NCI-H524 treated with DMSO at 0.1 percent for 48 hours (cell line): ENCODE data around the gene SRPK2.
"Not testable (repeated sequence)": the region's sequence is repeated elsewhere in the genome, so short reads cannot be mapped to it uniquely, and the experiment has no call there.

ENCODE experiments used
- DNase-seq: peaks from one replicate; lab custom pipeline; 2025; lab: John Stamatoyannopoulos, UW

Gene SRPK2

GRCh38 chr7:105304040-105304895, 84.5 kb downstream of the SRPK2 start:
- no peak for DNase-seq

- not testable (repeated sequence) for DNase-seq
Observed at GRCh38 chr7:105300587-105300986, 88.1 kb downstream of the SRPK2 start.

GRCh38 chr7:105298439-105298894, 90.3 kb downstream of the SRPK2 start:
- DNase-seq = no peak

DNA sequence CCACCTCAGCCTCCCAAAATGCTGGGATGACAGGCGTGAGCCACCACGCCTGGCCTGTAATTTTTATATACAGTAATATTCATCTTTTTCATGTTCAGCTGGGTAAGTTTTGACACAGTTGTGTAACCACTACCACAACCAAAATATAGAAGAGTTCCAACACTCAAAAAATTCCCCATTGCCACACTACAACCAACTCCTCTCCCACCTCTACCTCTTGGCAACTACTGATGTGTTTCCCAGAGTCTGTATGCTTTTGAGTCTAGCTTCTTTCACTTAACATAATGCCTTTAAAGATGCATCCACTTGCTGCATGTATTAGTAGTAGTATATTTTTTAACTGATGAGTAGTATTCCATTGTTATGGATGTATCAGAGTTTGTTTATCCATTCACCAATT, 90.7 kb downstream of the SRPK2 start:
- no peak for DNase-seq

GRCh38 chr7:105297309-105297708, 91.4 kb downstream of the SRPK2 start:
- no peak for DNase-seq

- DNase-seq = no peak
Observed at GRCh38 chr7:105296491-105296890, 92.2 kb downstream of the SRPK2 start.

- no peak for DNase-seq
Observed at GRCh38 chr7:105295596-105296352, 92.9 kb downstream of the SRPK2 start.

- not testable (repeated sequence) for DNase-seq
Observed at GRCh38 chr7:105294482-105294881, 94.2 kb downstream of the SRPK2 start.

GRCh38 chr7:105289704-105290103, 99.0 kb downstream of the SRPK2 start:
- no peak for DNase-seq

GRCh38 chr7:105286441-105286840, 102.3 kb downstream of the SRPK2 start:
- no peak for DNase-seq

- no peak for DNase-seq
Observed at GRCh38 chr7:105285118-105285874, 103.4 kb downstream of the SRPK2 start.

GRCh38 chr7:105284014-105284413, 104.7 kb downstream of the SRPK2 start:
- DNase-seq = no peak

GRCh38 chr7:105281966-105282365, 106.8 kb downstream of the SRPK2 start:
- no peak for DNase-seq

DNA sequence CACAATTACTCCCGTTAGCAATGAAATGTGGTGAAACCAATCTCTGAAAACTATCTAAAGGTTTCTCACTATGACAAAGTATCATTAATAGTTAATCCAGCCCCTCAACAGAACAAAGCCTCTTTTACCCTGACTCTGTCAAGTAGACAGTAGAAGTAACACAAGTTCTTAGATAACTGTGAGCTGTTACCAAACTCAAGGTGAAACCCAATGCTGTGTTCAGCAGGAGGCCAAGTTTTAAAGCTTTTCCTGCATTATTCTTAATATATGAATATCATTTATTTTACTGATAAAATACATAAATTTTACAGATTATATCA, 109.1 kb downstream of the SRPK2 start:
- DNase-seq = no peak

DNA sequence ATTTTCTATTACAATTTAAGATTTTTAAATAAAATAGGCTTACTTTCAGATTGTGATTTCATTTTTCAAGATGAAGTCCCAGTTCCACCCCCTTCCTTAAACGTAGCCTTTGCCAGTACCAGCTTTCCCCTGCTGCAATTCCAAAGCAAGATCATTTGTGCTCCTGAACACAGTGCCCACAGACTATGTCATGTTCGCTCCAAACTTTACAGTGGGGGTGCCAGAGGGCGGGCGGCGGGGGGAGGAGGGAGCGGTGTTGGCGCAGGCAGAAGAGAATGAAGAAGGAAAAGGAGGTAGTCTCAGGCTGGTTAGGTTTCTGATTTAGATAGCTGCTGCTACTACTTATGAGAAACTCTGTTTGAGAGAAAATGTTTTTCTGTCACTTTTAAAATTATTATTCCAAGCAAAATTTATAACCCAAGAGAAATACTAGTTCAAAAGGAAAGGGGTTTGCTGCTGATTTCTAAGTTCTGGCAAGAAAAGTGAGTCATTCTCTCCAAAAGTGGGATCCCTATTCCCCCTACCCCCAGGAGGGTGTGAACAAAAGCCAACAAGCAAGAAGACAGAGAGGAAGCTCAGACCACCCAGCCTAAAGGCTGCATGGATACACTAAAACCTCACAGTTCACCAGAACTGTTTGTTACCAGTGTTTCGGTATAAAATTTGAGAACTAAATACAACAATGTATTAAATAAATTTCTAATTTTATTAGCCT, 109.6 kb downstream of the SRPK2 start:
- DNase-seq = no peak

- no peak for DNase-seq
Observed at GRCh38 chr7:105278565-105278964, 110.2 kb downstream of the SRPK2 start.

GRCh38 chr7:105277341-105277740, 111.4 kb downstream of the SRPK2 start:
- no peak for DNase-seq

- DNase-seq = no peak
Observed at GRCh38 chr7:105270117-105270516, 118.6 kb downstream of the SRPK2 start.

- DNase-seq = no peak
Observed at GRCh38 chr7:105269397-105269796, 119.3 kb downstream of the SRPK2 start.

GRCh38 chr7:105268511-105269392, 120.0 kb downstream of the SRPK2 start:
- peak; percentile 18 for DNase-seq

DNA sequence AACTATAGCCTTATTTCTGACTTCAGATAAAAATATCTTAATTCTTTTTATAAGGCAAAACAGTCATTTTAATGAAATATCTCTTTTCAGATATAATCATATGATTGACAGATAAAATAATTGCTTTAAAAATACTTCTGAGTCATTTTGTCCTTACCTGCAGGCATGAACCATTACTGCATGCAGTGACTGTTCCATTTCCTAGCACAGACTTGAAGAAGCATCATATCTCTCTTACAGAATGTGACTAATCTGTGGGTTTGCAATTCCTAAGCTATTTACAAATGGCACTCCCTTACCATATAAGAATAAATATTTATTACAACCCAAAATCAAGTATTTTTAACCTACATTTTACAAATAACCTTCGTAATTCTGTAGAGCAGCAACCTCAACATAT, 120.7 kb downstream of the SRPK2 start:
- DNase-seq = no peak
